Measurements from ENCODE around the gene SHF. TPM values are rescaled to one million over a fixed set of nuclear protein-coding genes. Genes with fewer than 3 reads are reported as not detected.

Gene SHF
- total RNA-seq, 3 donors from 2014 or later: 5.0 to 9.7 (median 9.5) TPM

DNA sequence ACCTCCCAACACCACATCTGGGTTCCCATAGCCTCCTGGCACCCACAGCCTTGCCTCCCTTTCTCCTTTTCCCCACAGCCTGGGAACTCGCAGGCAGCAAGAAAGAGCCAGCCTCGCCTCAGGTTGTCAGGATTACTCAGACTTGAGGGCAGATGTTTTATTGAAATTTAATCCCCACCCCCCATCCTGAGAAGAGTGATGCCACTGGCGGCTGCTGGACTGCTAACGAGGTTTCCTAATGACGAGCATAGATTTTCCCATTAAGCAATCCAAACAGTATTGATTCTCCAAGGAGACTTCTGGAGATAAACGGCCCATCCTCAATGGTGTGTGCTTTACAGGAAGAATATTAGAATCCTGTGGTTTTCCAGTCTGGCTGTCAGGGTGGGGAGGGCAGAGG lies 13.7 kb downstream of the SHF start:
- Histone ChIP-seq H3K9me3 (no peaks in the 10 kb centered on the region), H3K36me3 (no peaks in the 10 kb centered on the region)
- TF ChIP-seq POLR2A (IDR thresholded peaks at IDR 0.05) (no peak), POLR2AphosphoS5 (IDR thresholded peaks at IDR 0.05) (no peak)
- TF ChIP-seq, protein P1, sequence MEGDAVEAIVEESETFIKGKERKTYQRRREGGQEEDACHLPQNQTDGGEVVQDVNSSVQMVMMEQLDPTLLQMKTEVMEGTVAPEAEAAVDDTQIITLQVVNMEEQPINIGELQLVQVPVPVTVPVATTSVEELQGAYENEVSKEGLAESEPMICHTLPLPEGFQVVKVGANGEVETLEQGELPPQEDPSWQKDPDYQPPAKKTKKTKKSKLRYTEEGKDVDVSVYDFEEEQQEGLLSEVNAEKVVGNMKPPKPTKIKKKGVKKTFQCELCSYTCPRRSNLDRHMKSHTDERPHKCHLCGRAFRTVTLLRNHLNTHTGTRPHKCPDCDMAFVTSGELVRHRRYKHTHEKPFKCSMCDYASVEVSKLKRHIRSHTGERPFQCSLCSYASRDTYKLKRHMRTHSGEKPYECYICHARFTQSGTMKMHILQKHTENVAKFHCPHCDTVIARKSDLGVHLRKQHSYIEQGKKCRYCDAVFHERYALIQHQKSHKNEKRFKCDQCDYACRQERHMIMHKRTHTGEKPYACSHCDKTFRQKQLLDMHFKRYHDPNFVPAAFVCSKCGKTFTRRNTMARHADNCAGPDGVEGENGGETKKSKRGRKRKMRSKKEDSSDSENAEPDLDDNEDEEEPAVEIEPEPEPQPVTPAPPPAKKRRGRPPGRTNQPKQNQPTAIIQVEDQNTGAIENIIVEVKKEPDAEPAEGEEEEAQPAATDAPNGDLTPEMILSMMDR (IDR thresholded peaks at IDR 0.05): no peak

DNA sequence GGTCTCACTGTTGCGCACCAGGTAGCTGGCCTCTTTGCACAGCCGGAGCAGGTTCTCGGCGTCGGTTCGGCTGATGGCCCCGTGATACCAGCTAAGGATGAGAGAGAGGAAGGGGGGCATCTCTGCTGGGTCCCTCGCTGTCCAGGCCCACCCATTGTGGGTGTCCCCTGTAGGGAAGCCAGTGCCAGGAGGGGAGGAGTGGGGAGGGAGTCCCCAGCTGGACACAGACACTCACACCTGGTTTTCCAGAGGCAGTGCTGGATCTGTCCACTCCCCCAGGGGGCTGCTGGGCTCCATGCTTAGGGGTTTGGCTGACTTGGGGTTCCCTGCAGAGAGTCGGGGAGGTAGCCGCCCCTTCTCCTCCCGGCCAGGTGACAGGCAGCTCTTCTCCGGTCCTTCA lies 15.9 kb downstream of the SHF start:
- Histone ChIP-seq H3K27me3 (no peaks in the 10 kb centered on the region), H3K4me3 (no peak overlapping the region), H3K4me1 (no peaks in the 10 kb centered on the region), H3K36me3 (no peaks in the 10 kb centered on the region), H3K9me3 (no peaks in the 10 kb centered on the region), H3K27ac (no peak overlapping the region)
- no peak for TF ChIP-seq POLR2A (IDR thresholded peaks at IDR 0.05)
- TF ChIP-seq POLR2AphosphoS5 (IDR thresholded peaks at IDR 0.05): no peak
- no peak for DNase-seq (ENCODE audit: low spot score in 2 of 2)
- intact Hi-C loops (cut with DNase I; ENCODE audit: low total_unique reads): no loop called here

More for the DNA sequence above, 13.7 kb downstream of the SHF start:
- H3K27ac ChIP-seq: no peak overlapping the region
- no peaks in the 10 kb centered on the region for H3K27me3 ChIP-seq
- no peak for DNase-seq (ENCODE audit: low spot score in 2 of 2)
- no peak overlapping the region for H3K4me3 ChIP-seq
- intact Hi-C loops (cut with DNase I; ENCODE audit: low total_unique reads): no loop called here
- H3K4me1 ChIP-seq: no peaks in the 10 kb centered on the region

DNA sequence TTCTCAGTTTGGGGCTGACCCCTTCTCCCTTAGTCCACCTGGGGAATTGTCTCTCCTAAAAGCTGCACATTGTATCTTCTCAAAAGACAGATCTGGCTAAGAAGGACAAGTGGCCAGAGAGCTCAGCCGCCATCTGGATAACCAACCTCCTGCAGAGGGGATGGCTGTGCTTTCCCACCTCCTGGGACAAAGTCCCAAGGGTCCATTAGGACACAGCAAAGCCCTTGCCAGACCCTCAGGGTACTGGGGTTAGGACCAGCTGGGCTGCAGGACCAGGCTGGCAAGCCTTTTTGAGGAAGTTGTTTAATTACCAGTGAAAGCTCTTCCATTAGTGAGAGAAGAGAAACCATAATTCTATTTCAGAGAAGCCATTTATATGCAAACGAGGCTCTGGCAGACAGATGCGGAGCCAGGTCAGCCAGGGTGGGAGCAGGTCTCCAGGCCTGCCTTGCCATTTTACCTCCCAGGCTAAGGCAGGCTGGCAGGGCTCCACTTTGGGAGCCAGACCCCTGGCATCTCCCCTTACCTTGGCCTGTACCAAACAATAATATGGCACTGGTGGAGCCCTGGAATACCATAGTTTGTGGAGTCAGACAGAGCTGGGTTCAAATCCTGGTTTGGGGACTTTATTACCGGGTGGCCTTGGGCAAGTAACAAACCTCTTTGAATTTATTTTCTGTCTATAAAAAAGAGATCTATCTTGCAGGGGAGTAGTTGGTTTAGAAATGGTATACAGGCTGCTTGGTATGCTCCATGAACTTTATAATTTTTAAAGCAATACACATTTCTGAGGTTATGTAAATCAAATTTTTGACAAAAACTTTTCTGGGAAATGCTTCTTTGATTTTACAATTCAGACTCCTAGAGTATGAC lies 17.9 kb downstream of the SHF start:
- H3K36me3 ChIP-seq: no peaks in the 10 kb centered on the region
- H3K4me3 ChIP-seq: no peak overlapping the region
- no peaks in the 10 kb centered on the region for H3K4me1 ChIP-seq
- H3K9me3 ChIP-seq: no peaks in the 10 kb centered on the region
- peak overlapping the region; percentile 32 to 40 for H3K27ac ChIP-seq
- no peak for DNase-seq (ENCODE audit: low spot score in 2 of 2)
- H3K27me3 ChIP-seq: no peaks in the 10 kb centered on the region
- TF ChIP-seq POLR2A (IDR thresholded peaks at IDR 0.05): no peak
- TF ChIP-seq POLR2AphosphoS5 (IDR thresholded peaks at IDR 0.05): no peak
- TF ChIP-seq, protein P1 (IDR thresholded peaks at IDR 0.05): no peak
- intact Hi-C loops (cut with DNase I; ENCODE audit: low total_unique reads): no loop called here

DNA sequence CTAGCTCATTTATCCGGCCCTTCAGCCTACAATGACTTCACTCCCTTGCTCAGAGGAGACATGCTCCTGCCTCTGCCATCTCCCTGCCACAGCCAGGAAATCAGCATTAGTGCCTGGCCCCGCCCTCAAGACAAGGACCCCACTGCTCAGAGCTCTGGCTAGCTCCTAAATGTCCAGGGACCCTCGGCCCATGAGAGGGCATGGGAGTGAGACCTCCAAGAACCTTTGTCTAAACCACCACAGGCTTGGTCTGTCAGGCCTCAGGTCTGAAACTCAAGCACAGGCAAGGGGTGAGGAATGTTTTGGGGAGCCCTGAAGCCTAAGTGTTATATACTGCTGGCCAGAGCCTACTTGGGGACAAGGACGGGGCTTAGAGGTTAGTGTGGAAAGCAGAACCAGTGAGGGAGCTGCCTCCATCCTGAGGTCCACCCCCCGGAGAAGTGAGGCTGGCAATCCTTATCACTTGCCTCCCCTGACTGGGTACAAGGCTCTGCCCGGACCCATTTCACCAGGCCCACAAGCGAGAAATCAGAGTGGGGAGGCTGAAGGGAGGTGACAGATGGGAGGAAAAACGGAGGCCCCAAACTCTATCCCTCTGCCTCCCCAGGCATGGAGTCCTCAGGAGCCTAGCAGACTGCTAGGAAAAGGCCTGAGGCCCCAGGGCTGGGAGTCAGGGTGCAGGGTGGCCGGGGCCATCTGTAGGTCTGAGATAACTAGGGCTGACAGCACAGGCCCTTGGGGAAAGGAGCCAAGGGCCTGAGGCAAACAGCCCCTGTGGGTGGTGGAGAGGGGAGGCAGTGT lies 18.8 kb downstream of the SHF start:
- TF ChIP-seq POLR2A (IDR thresholded peaks at IDR 0.05): no peak
- TF ChIP-seq POLR2AphosphoS5 (IDR thresholded peaks at IDR 0.05): no peak
- intact Hi-C loops (cut with DNase I; ENCODE audit: low total_unique reads): no loop called here

DNA sequence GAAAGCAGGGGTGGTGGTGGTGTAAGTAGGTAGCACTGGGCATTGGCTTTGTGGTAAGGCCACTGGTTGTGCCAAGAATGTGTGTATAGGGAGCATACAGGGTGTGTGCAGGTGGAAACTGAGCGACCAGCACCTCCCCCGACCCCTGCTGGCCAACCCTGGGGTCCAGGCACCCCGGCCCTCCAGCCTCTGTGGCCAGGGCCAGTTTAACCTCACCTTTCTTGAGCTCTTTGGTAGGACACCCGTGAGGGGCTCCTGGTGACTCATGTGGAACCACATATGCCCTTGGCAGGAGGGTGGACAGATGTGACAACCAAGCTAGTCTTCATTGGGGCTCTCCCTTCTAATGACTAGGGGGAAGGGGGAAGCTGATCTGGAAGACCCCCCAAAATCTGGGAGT lies 19.5 kb downstream of the SHF start:
- intact Hi-C loops (cut with DNase I; ENCODE audit: low total_unique reads): no loop called here
- DNase-seq (ENCODE audit: low spot score in 2 of 2): no peak
- H3K27me3 ChIP-seq: no peaks in the 10 kb centered on the region
- peak overlapping the region; percentile 97 to 99 for H3K27ac ChIP-seq
- no peaks in the 10 kb centered on the region for H3K9me3 ChIP-seq
- H3K4me3 ChIP-seq: no peak overlapping the region
- no peaks in the 10 kb centered on the region for H3K36me3 ChIP-seq
- TF ChIP-seq, protein P1 (IDR thresholded peaks at IDR 0.05): no peak
- TF ChIP-seq POLR2A (IDR thresholded peaks at IDR 0.05) (no peak), POLR2AphosphoS5 (IDR thresholded peaks at IDR 0.05) (no peak)
- H3K4me1 ChIP-seq: no peaks in the 10 kb centered on the region

More for the DNA sequence above, 18.8 kb downstream of the SHF start:
- Histone ChIP-seq H3K4me3 (no peak overlapping the region), H3K27ac (peak overlapping the region; percentile 32 to 40), H3K27me3 (no peaks in the 10 kb centered on the region), H3K36me3 (no peaks in the 10 kb centered on the region), H3K4me1 (no peaks in the 10 kb centered on the region), H3K9me3 (no peaks in the 10 kb centered on the region)
- no peak for DNase-seq (ENCODE audit: low spot score in 2 of 2)
